Activated CD8-positive, alpha-beta T cell treated with anti-CD3 and anti-CD28 coated beads for 36 hours (primary cell): ENCODE measurements around the gene GET4. TPM values are rescaled to one million over a fixed set of nuclear protein-coding genes. Genes with fewer than 3 reads are reported as not detected.
"Not testable (repeated sequence)": the region's sequence is repeated elsewhere in the genome, so short reads cannot be mapped to it uniquely, and the experiment has no call there.

Experiments used
- ATAC-seq: fragments of 200-7000 bp; cut with Tn5 transposase; one replicate; pipeline ENCODE4 v1.10.0; 2021; ENCODE audit warnings: mild to moderate bottlenecking, moderate library complexity
- CTCF ChIA-PET: fragments of 350-600 bp; sonication (Branson Sonifier 250); formaldehyde crosslinking; loops from one replicate; lab custom pipeline; 2021; ENCODE audit warnings: antibody characterized with exemption; lab: Charles Lee
- POLR2A ChIA-PET: fragments of 350-600 bp; sonication (Branson Sonifier 250); formaldehyde crosslinking; loops from one replicate; lab custom pipeline; 2021; ENCODE audit warnings: antibody characterized with exemption; lab: Charles Lee
- DNase-seq: peaks from one replicate; pipeline ENCODE4 v3.0.0-alpha.2; 2020
- H3K27ac Mint-ChIP-seq: one replicate; pipeline ENCODE4 v1.8.0; 2021; ENCODE audit warnings: mild to moderate bottlenecking, mixed read lengths
- H3K27me3 Mint-ChIP-seq: one replicate; pipeline ENCODE4 v1.8.0; 2021; ENCODE audit warnings: mixed read lengths
- H3K36me3 Mint-ChIP-seq: one replicate; pipeline ENCODE4 v1.8.0; 2021; ENCODE audit warnings: low read depth, mixed read lengths
- H3K4me1 Mint-ChIP-seq: one replicate; pipeline ENCODE4 v1.8.0; 2021; ENCODE audit warnings: low read depth, mixed read lengths
- H3K4me3 Mint-ChIP-seq: one replicate; pipeline ENCODE4 v1.8.0; 2021; ENCODE audit warnings: mild to moderate bottlenecking, moderate library complexity, mixed read lengths
- H3K9me3 Mint-ChIP-seq: one replicate; pipeline ENCODE4 v1.8.0; 2021; ENCODE audit warnings: mixed read lengths
- CTCF ChIP-seq: fragments of 200-600 bp; IDR thresholded peaks from one replicate; pipeline ENCODE4 v1.8.0; 2022; ENCODE audit warnings: antibody characterized with exemption, mild to moderate bottlenecking
- intact Hi-C: fragments of 100-400 bp; cut with micrococcal nuclease; formaldehyde crosslinking; loops from one replicate; pipeline ENCODE4 v1.10.0; 2022
- total RNA-seq, 2 experiments: library from RNA; stranded (reverse); gene quantifications; one replicate each; pipeline ENCODE4 v1.2.3, GENCODE V29; 2021

Gene GET4
- total RNA-seq, 2 experiments from 2014 or later: 20.6 to 31.9 TPM

GRCh38 chr7:921071-921461, 44.7 kb downstream of the GET4 start:
- H3K27me3 Mint-ChIP-seq: no peaks in the 10 kb centered on the region
- H3K36me3 Mint-ChIP-seq: peaks cover 2% of the 10 kb centered on the region
- no peaks in the 10 kb centered on the region for H3K9me3 Mint-ChIP-seq
- ATAC-seq (no peak), DNase-seq (no peak)
- CTCF ChIA-PET: interaction anchor here (0.9 to 1.5 kb wide), 3 partner anchors 11 to 17 kb away, joined by 3 to 6 read pairs (median 3); no protein-coding TSS in a partner anchor
- H3K4me3 Mint-ChIP-seq: peak overlapping the region; percentile 26
- peaks cover 45% of the 10 kb centered on the region for H3K4me1 Mint-ChIP-seq
- POLR2A ChIA-PET: interaction anchor here (1.2 to 3.0 kb wide), 5 partner anchors 9 to 54 kb away, joined by 3 to 12 read pairs (median 5); partner anchors contain the start of gene COX19
- TF ChIP-seq CTCF: no peak
- peak overlapping the region; percentile 97 for H3K27ac Mint-ChIP-seq
- intact Hi-C loops: no loop called here

DNA sequence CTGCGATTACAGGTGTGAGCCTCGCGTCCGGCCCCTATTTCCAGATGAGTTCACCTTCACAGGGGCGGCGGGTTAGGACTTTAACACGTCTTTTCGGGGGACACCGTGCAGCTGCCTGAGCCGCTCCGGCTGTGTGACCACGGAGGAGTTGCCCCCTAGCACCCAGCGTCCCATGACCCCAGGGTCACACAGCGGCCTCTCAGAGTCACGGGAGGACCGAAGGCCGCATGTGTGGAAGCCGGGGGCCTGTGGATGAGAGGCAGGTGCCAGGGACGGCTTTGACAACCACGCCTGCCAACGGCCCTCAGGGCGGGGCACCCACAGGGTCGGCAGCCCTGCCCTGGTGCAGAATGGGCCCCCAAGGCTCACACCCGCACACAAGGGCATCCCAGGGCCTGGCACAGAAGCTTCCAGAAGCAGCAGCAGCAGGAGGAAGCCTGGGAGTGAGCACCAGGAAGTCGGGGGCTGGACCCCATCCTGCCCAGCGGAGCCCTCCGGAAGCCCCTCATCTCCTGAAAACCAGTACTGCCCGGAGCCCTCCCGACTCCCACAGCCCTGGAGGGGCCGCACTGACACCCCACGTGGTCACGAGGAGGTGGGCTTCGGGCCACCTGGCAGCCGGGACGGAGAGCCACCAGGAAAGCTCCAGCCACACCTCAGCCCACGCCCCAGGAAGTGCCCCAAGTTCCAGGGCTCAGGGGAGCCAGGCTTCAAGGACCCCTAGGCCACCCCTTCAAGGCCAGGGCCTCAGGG, 45.4 kb downstream of the GET4 start:
- Mint-ChIP-seq H3K4me3 (peak overlapping the region; percentile 77), H3K27ac (peak overlapping the region; percentile 97), H3K27me3 (no peaks in the 10 kb centered on the region), H3K4me1 (peaks cover 45% of the 10 kb centered on the region), H3K9me3 (no peaks in the 10 kb centered on the region), H3K36me3 (peaks cover 2% of the 10 kb centered on the region)
- ChIA-PET POLR2A (interaction anchor here (0.6 to 3.0 kb wide), 11 partner anchors 8 to 181 kb away, joined by 3 to 12 read pairs (median 5); partner anchors contain the start of genes COX19 and SUN1), CTCF (interaction anchor here (0.9 to 1.5 kb wide), 3 partner anchors 11 to 18 kb away, joined by 3 to 6 read pairs (median 3); no protein-coding TSS in a partner anchor)
- no peak for TF ChIP-seq CTCF
- ATAC-seq (no peak), DNase-seq (no peak)
- intact Hi-C loops: no loop called here

DNA sequence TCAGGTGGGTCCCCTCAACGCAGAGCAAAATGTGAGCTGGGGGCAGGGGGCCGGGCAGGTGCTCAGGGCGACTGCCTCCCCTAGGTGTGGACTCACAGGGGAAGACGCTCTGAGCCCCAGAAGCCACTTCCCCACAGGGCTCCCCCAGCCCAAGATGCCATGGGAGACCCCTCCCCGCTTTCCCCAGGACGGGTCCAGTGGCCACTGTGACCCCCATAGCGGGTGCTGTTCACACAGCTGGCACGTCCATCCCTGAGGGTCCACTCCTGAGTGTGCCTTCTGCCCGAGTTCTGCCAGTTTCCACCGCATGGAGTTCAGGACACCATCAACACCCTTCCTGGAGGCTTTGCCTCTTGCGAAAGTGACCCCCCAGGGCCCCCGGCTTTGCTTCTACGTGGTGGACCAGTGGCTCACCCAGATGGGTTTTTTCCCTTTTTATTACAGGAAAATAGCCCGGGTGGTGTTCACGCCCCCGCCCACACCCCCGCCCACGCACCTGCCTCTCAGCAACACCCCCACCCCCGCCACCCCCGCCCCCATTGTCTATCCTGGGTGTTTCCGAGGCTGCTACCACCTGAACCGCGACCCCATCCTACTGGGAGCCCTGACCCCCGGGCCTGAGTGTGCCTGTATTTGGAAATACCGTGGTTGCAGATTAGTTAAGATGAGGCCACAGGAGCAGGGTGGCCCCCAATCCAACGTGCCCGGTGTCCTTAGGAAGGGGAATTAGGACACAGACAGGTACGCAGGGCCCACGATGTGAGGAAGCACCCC, 46.2 kb downstream of the GET4 start:
- DNase-seq (peak; percentile 70), ATAC-seq (peak; percentile 1)
- peaks cover 52% of the 10 kb centered on the region for H3K4me1 Mint-ChIP-seq
- ChIA-PET CTCF (interaction anchor here (0.8 to 1.6 kb wide), 5 partner anchors 13 to 248 kb away, joined by 3 to 10 read pairs (median 3); no protein-coding TSS in a partner anchor), POLR2A (interaction anchor here (0.6 to 3.0 kb wide), 12 partner anchors 10 to 181 kb away, joined by 3 to 12 read pairs (median 4); partner anchors contain the start of genes COX19 and SUN1)
- H3K9me3 Mint-ChIP-seq: no peaks in the 10 kb centered on the region
- H3K27me3 Mint-ChIP-seq: no peaks in the 10 kb centered on the region
- peak overlapping the region; percentile 77 for H3K4me3 Mint-ChIP-seq
- peaks cover 5% of the 10 kb centered on the region for H3K36me3 Mint-ChIP-seq
- no peak for TF ChIP-seq CTCF
- intact Hi-C loops: no loop called here
- peak overlapping the region; percentile 97 for H3K27ac Mint-ChIP-seq

- Mint-ChIP-seq H3K36me3 (peaks cover 7% of the 10 kb centered on the region), H3K4me1 (peaks cover 58% of the 10 kb centered on the region), H3K4me3 (peak overlapping the region; percentile 77), H3K9me3 (no peaks in the 10 kb centered on the region), H3K27ac (peak overlapping the region; percentile 97), H3K27me3 (no peaks in the 10 kb centered on the region)
- intact Hi-C loops: no loop called here
- peak; percentile 99 for DNase-seq
- CTCF ChIA-PET: interaction anchor here (0.8 to 1.6 kb wide), 4 partner anchors 14 to 247 kb away, joined by 3 to 10 read pairs (median 4); no protein-coding TSS in a partner anchor
- POLR2A ChIA-PET: interaction anchor here (0.7 to 3.0 kb wide), 9 partner anchors 9 to 69 kb away, joined by 3 to 12 read pairs (median 6); partner anchors contain the start of gene COX19
- ATAC-seq: peak; percentile 69
- TF ChIP-seq CTCF: no peak
Observed at GRCh38 chr7:923108-924041, 47.0 kb downstream of the GET4 start.

DNA sequence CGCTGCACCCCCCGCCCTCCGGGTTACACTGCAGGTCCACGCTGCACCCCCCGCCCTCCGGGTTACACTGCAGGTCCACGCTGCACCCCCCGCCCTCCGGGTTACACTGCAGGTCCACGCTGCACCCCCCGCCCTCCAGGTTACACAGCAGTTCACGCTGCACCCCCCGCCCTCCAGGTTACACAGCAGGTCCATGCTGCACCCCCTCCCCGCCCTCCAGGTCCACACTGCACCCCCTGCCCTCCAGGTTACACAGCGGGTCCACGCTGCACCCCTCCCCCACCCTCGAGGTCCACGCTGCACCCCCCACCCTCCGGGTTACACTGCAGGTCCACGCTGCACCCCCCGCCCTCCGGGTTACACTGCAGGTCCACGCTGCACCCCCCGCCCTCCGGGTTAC, 47.7 kb downstream of the GET4 start:
- ChIA-PET POLR2A (interaction anchor here (2.0 kb wide), 1 partner anchor 14 kb away, joined by 8 read pairs; no protein-coding TSS in a partner anchor), CTCF (interaction anchor here (1.6 kb wide), 1 partner anchor 15 kb away, joined by 10 read pairs; no protein-coding TSS in a partner anchor)
- peaks cover 12% of the 10 kb centered on the region for H3K36me3 Mint-ChIP-seq
- H3K4me1 Mint-ChIP-seq: peaks cover 63% of the 10 kb centered on the region
- H3K27me3 Mint-ChIP-seq, H3K27ac Mint-ChIP-seq, DNase-seq, H3K9me3 Mint-ChIP-seq, intact Hi-C loops, ATAC-seq: not testable (repeated sequence)
- peak overlapping the region; percentile 77 for H3K4me3 Mint-ChIP-seq
